GM18858 (cell line): ENCODE data around the gene FAF1.
A peak's percentile ranks its signal among the peaks of the same experiment; 100 is the strongest.

Experiments
- ATAC-seq: cut with Tn5 transposase; IDR thresholded peaks from one replicate; pipeline ENCODE4 v1.9.1; 2021; ENCODE audit not compliant: unreplicated experiment

The FAF1 gene

DNA sequence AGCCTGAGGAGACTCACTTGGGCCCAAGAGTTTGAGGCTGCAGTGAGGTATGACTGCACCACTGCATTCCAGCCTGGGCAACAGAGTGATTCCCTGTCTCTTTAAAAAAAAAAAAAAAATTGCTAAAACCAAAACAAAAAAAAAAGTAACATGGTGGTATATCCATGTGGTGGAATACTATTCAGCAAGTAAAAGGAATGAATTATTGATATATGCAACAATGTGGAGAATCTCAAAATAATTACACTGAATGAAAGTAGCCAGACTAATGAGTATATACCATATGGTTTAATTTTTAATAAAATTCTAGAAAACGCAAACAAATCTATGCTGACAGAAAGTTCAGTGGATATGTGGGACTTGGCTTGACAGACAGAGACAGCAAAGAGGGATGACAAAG, 456.6 kb downstream of the FAF1 start:
- ATAC-seq: no peak

DNA sequence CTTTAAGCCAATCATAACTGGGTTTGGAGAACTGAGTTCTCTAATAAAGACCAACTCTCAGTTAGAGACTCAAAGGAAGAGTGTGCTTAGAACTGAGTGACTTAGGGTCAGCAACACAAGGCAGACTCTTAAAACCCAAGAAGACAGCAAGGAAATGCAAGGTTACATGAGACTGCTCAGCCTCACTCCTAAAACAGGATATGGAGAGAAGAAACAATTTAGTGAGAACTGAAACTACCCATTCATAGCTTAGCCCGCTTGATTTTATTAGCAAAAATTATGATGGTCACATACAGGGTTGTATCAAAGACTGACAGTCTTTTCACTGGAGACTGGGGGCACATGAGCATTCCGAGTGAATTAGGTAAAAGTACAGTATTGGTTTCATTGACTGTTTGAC, 457.9 kb downstream of the FAF1 start:
- ATAC-seq: peak; percentile 65

DNA sequence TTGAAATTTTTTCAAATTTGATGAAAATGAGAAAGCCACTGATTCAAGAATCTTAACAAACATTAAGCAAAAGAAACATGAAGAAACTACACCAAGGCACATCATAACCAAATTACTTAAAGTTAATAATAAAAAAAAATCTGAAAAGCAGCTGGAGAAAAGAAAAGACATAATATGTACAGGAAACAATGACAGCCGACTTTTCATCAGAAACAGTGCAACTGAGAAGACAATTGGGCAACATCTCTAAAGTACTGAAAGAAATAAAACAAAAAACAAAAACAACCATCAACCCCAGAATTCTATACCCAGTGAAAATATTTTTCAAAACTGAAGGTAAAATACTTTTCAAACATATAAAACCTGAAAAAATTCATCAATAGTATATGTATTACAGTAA, 463.1 kb downstream of the FAF1 start:
- no peak for ATAC-seq

DNA sequence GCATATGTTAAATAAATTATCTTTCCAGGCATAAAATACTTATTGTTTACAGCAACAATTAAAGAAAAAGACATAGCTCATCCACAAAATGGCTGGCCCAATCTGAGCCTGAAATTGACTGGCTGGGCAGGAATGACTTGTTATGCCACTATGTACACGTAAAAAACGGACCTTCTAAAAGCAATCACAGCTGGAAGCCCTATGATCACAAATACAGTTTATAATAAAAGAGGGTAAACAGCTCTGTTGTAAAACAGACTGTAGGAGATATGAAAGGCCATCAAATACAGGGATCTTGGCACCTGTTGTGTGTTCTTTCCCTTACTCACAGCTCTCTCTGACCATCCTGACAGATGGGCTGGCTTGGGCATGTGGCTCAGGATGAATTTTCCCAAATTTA, 466.4 kb downstream of the FAF1 start:
- ATAC-seq: no peak

DNA sequence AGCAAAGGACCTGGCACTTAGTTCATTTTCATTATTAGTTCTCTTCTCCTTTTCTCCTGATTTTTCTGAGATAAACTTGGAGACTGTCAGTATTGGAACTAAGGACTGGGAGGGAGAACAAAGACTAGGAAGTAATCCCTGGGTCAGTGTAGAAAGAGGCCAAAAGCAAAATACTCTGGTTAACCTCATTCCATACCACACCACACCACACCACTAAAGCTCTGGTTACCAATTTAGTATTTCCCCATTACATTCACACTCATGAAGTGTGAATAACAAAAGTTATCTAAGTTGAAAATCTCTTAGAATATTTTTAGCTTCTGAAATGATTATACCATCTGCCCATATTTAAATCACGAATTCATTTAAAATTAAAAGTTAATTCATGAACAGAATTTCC, 467.9 kb downstream of the FAF1 start:
- no peak for ATAC-seq

DNA sequence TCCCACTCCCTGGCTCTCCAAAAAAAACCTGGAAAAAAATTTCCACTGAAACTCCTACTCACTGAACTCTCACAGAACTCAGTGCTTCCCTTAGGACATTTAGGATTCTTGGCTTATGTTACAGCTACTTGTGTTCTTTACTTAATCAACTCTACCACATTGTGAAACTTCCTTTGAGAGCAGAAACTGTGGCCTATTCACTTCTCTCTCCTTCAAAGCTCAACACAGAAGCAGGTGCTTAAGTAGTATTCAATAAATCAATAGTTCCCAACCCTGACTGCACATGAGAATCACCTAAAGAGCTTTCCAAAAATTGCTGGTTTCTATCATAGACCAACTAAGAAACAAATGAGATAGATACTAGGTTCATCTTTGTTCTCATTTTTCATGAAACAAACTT, 468.9 kb downstream of the FAF1 start:
- ATAC-seq: no peak

DNA sequence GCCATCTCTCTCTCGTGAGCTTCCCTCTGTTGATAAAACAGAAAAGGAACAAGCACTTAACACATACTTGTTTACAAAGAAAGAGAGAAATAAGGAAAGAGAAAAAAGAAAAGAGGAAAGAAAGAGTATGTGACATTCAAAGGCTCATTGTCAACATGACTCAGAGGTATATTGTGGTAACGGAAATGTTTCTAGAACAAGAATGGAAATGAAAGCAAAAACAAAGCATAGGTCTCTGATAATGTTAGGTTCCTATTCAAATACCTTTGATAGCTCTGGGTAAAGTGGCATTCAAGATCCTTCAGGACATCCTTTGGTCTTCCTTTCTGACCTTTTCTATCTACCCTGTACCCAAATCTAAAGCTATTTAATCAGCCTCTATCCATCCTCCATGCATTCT, 469.4 kb downstream of the FAF1 start:
- ATAC-seq: no peak

DNA sequence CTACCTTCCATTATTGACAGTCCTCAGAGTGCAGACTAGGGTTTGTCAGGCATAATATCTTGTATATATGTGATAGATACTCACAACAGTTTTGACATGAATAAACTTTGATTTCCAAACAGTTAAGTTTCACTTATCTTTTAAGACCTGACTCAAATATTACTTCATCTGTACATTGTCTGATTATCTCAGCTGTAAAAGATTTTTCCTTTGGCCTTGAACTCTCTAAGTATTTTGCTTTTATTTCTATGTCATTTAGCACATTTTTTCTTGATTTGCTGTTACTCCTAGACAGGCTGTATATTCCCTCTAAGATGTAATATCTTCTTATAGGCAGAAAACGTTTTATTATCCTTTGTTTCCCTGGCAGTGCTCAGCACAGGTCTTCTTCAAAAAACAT, 471.2 kb downstream of the FAF1 start:
- ATAC-seq: no peak

DNA sequence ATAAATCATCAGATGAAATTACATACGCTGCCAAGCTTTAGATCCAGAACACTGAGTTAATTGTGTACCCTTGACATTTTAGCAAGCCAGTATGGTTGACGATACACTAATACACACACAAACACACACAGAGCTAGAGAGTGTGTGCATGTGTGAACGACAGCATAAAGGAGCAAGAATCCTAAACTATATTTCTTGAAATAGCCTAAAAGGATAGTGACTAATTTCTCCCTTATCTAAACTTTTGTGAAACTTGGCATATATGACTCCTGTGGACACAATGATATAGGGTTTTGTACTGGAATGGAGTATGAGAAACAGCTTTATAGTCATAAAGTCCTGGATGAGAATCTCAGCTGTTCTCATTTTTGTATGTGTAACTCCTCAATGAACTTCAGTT, 471.7 kb downstream of the FAF1 start:
- ATAC-seq: no peak

DNA sequence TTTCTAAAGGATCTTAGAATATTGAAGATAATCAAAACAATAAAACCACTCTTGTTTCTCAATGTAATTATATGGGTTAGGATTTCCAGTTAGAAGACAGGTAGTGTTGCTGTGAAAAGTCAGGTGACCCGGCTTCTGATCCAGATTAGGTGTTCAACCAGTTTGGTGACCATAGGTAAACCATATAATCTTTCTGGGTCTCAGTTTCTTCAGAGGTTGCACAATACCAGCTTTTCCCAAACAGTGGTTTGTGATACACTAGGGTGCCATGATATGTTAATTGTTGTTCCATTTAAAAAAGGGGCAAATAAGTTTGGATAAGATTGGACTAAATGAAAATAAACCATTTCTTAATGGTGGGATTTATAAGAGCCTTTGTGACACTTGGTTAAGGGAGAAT, 472.3 kb downstream of the FAF1 start:
- no peak for ATAC-seq

DNA sequence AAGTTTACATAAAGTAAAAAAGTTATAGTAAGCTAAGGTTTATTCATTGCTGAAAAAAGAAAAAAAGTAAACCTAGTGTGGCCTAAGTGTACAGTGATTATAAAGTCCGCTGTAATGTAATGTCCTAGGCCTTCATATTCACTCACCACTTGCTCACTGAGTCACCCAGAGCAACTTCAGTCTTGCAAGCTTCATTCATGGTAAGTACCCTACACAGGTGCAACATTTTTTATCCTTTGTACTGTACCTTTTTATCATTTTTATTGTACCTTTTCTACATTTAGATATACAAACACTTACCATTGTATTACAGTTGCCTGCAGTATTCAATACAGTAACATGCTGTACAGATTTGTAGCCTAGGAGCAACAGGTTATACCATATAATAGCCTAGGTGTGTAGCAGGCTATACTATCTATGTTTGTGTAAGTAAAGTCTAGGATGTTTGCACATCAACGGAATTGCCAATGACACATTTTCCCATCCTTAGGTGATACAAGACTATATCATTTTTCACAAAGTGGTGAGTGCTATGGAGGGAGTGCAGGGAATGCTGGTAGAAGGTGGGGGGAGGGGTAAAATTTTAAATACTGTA, 478.8 kb downstream of the FAF1 start:
- ATAC-seq: no peak

DNA sequence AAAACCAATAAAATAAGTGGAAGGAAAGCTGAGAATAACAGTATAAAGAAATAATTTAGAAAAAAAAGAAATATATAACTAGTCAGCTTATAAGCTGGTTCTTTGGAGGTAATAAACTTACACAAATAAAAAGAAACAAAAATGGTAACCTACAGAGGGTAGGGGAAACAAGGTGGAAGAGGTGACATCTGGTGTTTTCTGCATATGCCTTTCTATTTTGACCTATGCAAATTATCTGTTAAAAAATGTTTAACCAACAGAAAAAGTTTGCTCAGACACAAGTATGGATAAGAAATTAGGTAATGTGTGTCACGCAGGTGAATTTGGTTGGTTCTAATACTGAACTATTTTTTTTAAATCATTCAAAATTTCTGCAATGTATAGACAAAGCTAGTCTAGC, 483.3 kb downstream of the FAF1 start:
- ATAC-seq: no peak

DNA sequence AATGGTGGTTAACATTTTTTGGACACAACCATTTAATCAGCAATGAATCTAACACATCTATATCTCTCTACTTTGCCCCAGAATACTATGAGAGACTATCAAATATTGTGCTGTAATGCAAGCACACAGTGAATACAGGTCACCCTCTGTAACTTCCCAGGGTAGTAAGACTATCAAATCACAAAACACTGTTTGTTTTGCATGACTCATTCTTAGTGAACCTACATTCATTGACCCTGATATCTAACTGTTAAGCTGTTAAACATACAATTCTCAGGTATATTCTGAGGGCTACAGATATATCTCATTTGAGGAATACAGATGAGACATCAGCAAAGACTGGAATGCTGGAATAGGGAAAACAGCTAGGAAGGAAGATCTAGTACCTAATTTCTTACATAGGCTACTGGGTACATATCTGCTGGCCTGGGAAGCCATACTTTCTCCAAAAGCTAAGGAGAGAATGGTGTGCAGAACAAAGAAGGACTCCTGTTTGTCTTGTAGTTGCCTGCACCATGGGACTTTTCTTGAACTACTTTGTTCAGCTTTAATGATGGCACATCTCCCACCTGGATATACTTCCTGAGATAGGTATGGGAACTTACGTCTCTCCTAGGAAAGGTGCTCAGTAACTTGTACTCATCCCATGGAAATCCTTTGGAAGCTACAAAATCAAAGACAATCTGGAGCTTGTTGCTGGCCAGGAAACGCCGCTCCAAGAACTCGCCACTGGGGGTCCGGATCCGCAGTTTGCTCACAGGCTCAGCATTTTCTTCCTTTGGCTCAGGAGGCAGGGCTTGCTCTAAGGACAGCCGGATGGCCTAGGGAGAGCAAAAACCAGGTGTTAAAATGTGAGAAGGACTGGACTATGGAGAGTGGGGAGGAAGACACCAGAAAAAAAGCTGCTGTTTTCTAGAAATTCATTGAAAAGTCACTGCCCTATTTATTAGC, 484.9 kb downstream of the FAF1 start:
- no peak for ATAC-seq

DNA sequence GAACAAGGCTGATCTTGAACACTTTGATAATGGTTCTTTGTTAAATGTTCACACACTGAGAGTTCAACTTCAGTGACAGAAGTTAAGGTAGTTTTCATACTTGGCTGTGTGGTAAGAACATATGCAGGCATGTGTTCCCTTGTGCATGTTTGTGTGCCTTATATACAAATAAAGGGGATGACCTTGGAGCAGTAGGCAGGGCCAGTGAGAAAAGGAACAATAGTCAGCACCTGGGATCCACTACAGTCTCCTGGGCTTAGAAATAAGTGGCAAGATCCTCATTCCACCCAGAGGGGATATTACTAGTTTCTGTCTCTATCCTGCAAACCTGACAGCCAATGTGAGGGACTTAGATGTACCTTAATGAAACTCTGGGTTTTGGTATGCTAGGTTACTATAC, 486.6 kb downstream of the FAF1 start:
- ATAC-seq: no peak

DNA sequence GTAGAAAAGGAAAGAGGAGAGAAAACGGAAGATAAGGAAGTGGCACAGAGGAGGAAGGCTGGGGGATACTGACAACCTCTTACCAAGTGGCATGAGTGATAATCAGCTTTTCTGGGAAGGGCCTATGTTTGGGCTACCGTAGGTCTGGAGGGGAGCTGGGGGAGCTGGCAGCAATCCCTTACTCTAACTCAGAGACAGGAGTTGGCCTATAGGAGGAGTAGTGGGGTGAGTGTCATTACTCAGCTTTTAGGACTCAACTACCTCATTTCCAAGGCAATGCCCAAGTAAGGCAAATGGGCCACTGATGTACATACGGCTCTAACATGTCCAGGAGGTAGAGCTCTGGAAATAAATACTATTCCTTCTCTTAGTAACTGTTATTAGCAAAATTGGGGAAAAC, 488.1 kb downstream of the FAF1 start:
- no peak for ATAC-seq

DNA sequence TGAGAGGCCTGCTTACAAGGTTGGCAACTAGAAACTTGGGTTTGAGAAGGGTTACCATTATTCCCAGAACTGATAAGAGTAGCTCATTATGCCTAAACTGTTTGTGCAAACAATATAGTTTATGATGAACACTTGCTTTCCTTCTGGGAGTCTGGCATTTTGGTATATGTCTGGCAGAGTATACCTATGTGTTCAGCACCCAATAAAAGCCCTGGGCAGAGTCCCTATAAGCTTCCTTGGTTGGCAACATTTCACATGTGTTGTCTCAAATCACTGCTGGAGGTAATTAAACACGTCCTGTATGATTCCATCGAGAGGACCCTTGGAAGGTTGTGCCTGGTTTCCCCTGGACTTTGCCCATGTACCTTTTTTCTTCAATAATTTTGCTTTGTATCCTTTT, 497.1 kb downstream of the FAF1 start:
- no peak for ATAC-seq

DNA sequence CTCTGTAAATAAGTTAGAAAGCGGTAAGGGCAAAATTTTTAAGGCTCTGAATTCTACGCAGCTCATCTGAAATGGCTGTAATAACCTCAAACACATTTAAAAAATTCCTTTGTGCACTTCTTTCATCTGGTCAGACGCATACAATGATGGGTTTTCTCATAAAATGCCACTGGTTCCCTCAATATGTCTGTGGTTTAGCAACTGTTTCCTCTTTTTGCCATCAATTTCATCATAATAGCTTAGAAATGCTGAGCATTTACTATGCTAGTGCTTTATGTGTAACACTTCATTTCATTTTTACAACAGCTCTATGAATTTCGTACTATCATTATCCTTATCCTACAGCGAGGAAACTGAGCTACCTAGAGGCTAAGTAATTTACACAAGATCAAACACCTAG, 501.6 kb downstream of the FAF1 start:
- ATAC-seq: no peak

DNA sequence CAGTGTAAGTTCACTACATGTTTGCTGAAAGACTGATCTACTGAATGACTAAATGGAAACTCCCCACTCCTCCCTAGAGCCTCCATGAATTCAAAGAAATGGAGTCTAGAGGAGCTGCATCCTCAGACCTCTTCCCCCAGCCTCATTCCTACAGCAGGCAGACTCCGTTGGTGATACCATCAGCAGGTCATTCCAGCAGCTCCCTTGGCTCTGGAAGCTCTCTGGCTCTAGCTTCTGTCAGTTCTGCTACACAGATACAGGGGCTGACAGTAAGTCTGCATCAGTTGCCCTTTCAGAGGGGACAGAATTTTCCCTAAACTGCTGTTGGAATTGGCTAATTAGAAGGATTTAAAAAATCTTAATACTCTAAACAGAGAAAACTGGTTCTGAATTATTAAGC, 505.2 kb downstream of the FAF1 start:
- ATAC-seq: no peak

DNA sequence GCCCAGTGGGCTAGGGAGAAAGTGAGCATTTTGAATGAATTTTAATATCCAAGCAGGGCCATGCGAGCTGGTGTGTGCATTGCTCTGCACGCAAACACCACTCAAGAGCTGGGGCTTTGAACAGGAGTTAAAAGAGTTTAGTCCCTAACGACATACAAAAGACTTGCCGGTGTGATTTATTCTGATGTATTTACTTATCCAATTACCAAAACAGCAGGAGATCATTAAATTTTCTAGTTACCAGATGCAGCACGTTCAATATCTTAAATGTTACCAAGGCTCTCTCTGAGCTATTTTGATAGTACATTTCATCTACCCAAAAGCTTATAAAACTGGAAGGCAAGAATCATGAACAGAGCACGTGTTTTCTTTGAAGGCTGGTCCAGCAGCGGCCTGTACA, 506.8 kb downstream of the FAF1 start:
- ATAC-seq: no peak

DNA sequence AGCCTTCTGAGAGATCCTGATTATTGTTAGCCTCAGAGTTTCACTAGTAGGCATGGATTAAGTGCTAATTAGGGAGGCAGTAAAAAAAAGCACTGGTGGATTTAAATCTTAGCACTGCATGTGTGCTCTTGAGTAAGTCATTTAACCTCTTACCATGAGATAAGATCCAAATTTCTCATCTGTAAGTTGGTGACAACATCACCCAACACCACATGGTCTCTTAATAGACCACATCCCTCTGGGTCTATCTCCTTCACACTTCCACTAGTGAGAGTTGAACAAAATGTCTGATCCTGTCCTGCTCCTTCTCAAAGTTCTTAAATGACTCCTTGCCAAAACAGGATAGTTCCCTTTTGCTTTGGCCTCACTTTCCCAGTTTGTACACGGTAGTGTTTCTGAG, 507.4 kb downstream of the FAF1 start:
- ATAC-seq: no peak

DNA sequence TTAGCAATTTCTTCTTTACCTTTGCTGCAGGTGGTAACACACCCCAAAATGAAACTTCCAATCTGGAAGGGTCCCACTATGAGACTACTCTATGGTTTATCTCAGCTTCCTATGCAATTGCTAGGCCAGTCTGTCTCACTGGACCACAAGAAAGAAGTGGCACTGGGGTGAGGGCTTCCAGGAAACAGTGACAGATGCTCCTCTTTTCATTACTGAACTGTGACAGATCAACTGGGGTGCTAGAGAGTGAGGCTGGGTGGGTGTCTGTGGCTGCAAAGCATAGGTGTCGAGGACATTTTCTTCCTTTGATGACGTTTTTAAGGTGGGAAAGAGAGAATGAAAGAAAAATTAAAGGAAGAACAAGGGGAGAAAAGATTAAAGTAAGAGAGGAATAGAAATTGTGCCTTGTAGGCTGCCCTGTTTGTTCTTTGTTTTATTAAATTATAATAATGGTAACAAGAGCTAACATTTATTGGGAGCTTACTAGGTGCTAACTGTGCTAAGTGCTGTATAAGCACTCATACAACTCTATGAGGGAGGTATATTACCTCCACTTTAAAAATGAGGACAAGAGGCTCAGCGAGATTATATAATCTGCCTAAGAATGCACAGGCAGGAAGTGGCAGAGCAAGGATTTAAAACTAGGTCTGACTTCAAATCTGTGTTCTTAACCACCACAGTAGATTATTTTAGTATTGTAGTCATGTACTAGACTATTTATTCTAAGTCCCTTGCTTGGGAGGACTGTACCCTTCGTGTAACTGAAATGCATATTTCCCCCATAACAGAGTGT, 509.0 kb downstream of the FAF1 start:
- no peak for ATAC-seq

DNA sequence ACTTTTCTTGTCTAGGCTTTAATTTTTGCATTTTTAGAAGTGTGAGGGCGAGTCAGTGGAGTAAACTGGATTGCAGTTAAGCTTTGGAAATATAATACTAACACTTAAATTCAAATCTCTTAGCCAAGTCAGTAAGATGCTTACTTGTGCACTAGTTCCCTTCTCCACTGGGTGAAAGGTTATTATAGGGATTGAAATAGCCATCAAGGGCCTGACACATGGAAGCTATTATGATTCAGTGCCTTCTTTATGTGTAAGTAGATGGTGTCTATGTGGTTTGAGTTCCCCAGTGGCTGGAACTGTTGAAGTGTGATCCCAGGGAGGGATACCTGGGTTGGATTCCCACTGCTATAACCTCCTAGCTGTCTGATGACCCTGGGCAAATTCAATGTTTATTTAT, 512.1 kb downstream of the FAF1 start:
- no peak for ATAC-seq
